Activated CD4-positive, alpha-beta T cell treated with anti-CD3 and anti-CD28 coated beads for 24 hours (primary cell): Measurements from ENCODE around the gene EBF3.

Experiments
- DNase-seq, 2 donors: peaks; one replicate each; pipeline ENCODE4 v3.0.0-alpha.2; 2020; ENCODE audit warnings: low read depth in 2 of 2

Gene EBF3

GRCh38 chr10:129873351-129873750, 90.7 kb downstream of the EBF3 start:
- no peak for DNase-seq

- DNase-seq = no peak
These were observed 92.1 kb downstream of the EBF3 start for GRCh38 chr10:129871966-129872365.

GRCh38 chr10:129870961-129871621, 93.0 kb downstream of the EBF3 start:
- no peak for DNase-seq

GRCh38 chr10:129870474-129870757, 93.7 kb downstream of the EBF3 start:
- DNase-seq = no peak

GRCh38 chr10:129869596-129870473, 94.2 kb downstream of the EBF3 start:
- DNase-seq = no peak

- no peak for DNase-seq
These were observed 95.5 kb downstream of the EBF3 start for GRCh38 chr10:129868449-129869035.

GRCh38 chr10:129867631-129868179, 96.4 kb downstream of the EBF3 start:
- no peak for DNase-seq

GRCh38 chr10:129866894-129867293, 97.2 kb downstream of the EBF3 start:
- no peak for DNase-seq

GRCh38 chr10:129865960-129866359, 98.1 kb downstream of the EBF3 start:
- no peak for DNase-seq

GRCh38 chr10:129865413-129865812, 98.7 kb downstream of the EBF3 start:
- DNase-seq = no peak

GRCh38 chr10:129864601-129865126, 99.4 kb downstream of the EBF3 start:
- no peak for DNase-seq

- no peak for DNase-seq
These were observed 100.0 kb downstream of the EBF3 start for GRCh38 chr10:129864082-129864481.

- DNase-seq = no peak
These were observed 100.8 kb downstream of the EBF3 start for GRCh38 chr10:129863201-129863663.

- no peak for DNase-seq
These were observed 102.1 kb downstream of the EBF3 start for GRCh38 chr10:129861776-129862531.

GRCh38 chr10:129860396-129860795, 103.7 kb downstream of the EBF3 start:
- no peak for DNase-seq

- no peak for DNase-seq
These were observed 104.5 kb downstream of the EBF3 start for GRCh38 chr10:129859536-129859935.

GRCh38 chr10:129857242-129857960, 106.7 kb downstream of the EBF3 start:
- no peak for DNase-seq

- DNase-seq = no peak
These were observed 108.1 kb downstream of the EBF3 start for GRCh38 chr10:129855836-129856563.

GRCh38 chr10:129854796-129855705, 109.0 kb downstream of the EBF3 start:
- no peak for DNase-seq
